ACC112 (cell line): ENCODE results near the gene KCND3.

Source experiments
- H2AFZ ChIP-seq: fragments of 200-600 bp; sonication (generic); one replicate; pipeline ENCODE4 v1.6.0; 2017; ENCODE audit warnings: antibody characterized with exemption, low read length; ENCODE audit not compliant: unreplicated experiment
- H3K27ac ChIP-seq: fragments of 200-600 bp; sonication (generic); 2 replicates; pipeline ENCODE4 v1.5.1; 2014; ENCODE audit warnings: low read depth, mild to moderate bottlenecking, antibody characterized with exemption, low read length, moderate library complexity
- H3K27me3 ChIP-seq: fragments of 200-600 bp; sonication (generic); 2 replicates; pipeline ENCODE4 v1.6.1; 2014; ENCODE audit warnings: mild to moderate bottlenecking, antibody characterized with exemption, low read length, moderate library complexity, mixed read lengths; ENCODE audit not compliant: insufficient read depth
- H3K36me3 ChIP-seq: fragments of 200-600 bp; sonication (generic); 2 replicates; pipeline ENCODE4 v1.6.1; 2016; ENCODE audit warnings: mild to moderate bottlenecking, antibody characterized with exemption, low read length, moderate library complexity, mixed read lengths; ENCODE audit not compliant: insufficient read depth
- H3K4me1 ChIP-seq: fragments of 200-600 bp; sonication (generic); one replicate; pipeline ENCODE4 v1.6.1; 2016; ENCODE audit warnings: low read length, mixed read lengths; ENCODE audit not compliant: insufficient read depth, unreplicated experiment, control insufficient read depth
- H3K4me3 ChIP-seq: fragments of 200-600 bp; sonication (generic); 2 replicates; pipeline ENCODE4 v1.5.1; 2014; ENCODE audit warnings: mild to moderate bottlenecking, low read depth, low read length
- H3K79me2 ChIP-seq: fragments of 200-600 bp; sonication (generic); one replicate; pipeline ENCODE4 v1.6.0; 2016; ENCODE audit warnings: low read length; ENCODE audit not compliant: control insufficient read depth, unreplicated experiment, insufficient read depth

KCND3 gene

GRCh38 chr1:111882986-111883560, 106.4 kb downstream of the KCND3 start:
- no peaks in the 10 kb centered on the region for H3K79me2 ChIP-seq
- no peaks in the 10 kb centered on the region for H3K4me1 ChIP-seq
- no peaks in the 10 kb centered on the region for H3K36me3 ChIP-seq
- no peak overlapping the region for H3K4me3 ChIP-seq
- no peak overlapping the region for H3K27ac ChIP-seq
- H3K27me3 ChIP-seq: peaks cover 40% of the 10 kb centered on the region
- no peak overlapping the region for H2AFZ ChIP-seq

DNA sequence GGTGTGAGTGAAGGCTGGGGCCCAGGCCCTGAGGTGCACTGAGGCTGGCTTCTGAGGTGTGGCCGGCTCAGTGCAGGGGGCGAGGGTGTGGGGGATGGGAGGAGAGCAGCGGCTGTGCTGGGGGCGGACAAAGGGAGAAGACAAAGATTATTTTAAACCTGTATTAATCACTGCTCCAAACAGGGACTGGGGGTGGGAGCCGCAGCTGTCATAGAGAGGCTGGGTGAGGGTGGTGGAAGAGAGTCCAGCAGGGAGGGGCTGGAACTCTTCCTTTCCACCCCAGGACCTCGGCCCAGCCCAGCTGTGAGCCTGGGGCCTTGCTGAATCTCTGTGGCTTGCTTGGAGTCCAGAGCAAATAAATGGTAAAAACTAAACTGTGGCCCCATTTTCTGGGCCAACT, 106.9 kb downstream of the KCND3 start:
- no peaks in the 10 kb centered on the region for H3K79me2 ChIP-seq
- H3K27ac ChIP-seq: no peak overlapping the region
- H3K36me3 ChIP-seq: no peaks in the 10 kb centered on the region
- no peak overlapping the region for H2AFZ ChIP-seq
- H3K4me1 ChIP-seq: no peaks in the 10 kb centered on the region
- H3K27me3 ChIP-seq: peaks cover 40% of the 10 kb centered on the region
- no peak overlapping the region for H3K4me3 ChIP-seq

DNA sequence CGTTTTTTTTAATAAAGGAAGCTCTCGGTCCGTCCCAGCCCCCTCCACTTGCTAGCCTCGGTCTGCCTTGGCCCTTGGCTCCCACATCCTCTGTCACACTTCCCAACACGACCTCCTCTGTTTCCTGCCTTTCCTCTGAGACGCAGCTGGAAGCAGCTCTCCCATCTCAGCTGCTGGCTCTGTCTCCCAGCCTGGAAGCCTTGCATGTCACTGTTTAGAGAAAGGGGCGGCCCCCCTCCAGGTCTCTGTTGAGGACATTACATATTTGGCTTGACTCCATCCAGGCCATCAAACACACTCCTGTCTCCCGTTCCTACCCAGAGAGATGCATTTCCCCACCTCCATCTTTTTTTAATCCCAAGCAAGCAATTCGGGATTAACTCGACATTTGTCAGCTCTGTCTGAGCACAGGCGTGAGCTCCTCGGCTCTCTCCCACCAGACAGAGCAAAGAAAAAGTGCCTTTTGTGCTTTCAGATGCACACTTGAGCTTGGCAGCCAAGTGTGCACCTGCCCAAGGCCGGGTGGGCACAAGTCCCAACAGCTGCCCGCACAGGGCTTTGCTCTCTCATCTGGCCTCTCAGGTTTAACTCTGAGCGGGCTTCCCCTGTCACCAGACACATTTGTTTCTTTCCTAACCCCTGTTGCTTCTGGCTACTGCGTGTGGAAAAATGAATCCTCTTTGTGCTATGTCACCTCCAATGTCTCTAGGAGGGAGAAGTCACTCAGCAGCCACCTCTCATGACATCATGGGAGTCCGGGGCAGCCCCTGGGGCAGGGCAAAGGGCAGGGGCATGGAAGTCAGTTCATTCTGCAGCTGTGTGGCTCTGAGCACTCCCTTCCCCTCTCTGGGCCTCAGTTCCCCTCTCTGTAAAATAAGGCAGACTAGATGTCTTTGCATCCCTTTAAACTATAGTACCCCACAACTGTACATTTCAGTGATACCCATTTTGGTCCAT, 108.3 kb downstream of the KCND3 start:
- Histone ChIP-seq H3K4me3 (no peak overlapping the region), H3K36me3 (no peaks in the 10 kb centered on the region), H3K27me3 (peaks cover 38% of the 10 kb centered on the region), H3K79me2 (no peaks in the 10 kb centered on the region), H3K27ac (no peak overlapping the region), H3K4me1 (no peaks in the 10 kb centered on the region), H2AFZ (no peak overlapping the region)

GRCh38 chr1:111879081-111879480, 110.4 kb downstream of the KCND3 start:
- Histone ChIP-seq H3K36me3 (no peaks in the 10 kb centered on the region), H3K4me1 (no peaks in the 10 kb centered on the region), H3K4me3 (no peak overlapping the region), H2AFZ (no peak overlapping the region), H3K79me2 (no peaks in the 10 kb centered on the region), H3K27me3 (peaks cover 41% of the 10 kb centered on the region), H3K27ac (no peak overlapping the region)

- Histone ChIP-seq H3K79me2 (no peaks in the 10 kb centered on the region), H3K27me3 (peaks cover 44% of the 10 kb centered on the region), H3K4me3 (no peak overlapping the region), H2AFZ (no peak overlapping the region), H3K27ac (no peak overlapping the region), H3K36me3 (no peaks in the 10 kb centered on the region), H3K4me1 (no peaks in the 10 kb centered on the region)
Measured at GRCh38 chr1:111878649-111879048, 110.8 kb downstream of the KCND3 start.

DNA sequence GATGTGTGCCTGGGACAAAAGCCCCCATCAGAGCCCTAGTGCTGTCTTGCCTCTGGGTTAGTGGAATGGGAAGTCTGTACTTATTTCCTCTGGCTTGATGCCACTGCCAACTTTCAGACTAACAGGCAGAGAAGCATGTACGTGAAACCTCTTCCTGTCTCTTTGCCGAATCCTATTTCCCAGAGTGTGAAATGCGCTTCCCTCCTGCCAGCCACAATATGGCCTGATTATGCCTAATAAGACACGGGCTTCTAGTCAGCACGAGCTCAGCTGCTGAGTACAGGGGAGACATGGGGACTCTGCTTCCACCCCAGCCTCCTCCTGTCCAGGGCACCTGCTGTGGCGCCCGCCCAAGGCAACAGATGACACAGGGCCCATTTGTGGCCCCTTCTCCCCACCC, 111.4 kb downstream of the KCND3 start:
- Histone ChIP-seq H3K27ac (no peak overlapping the region), H3K4me3 (no peak overlapping the region), H3K27me3 (peaks cover 47% of the 10 kb centered on the region), H3K4me1 (no peaks in the 10 kb centered on the region), H2AFZ (no peak overlapping the region), H3K79me2 (no peaks in the 10 kb centered on the region), H3K36me3 (no peaks in the 10 kb centered on the region)

DNA sequence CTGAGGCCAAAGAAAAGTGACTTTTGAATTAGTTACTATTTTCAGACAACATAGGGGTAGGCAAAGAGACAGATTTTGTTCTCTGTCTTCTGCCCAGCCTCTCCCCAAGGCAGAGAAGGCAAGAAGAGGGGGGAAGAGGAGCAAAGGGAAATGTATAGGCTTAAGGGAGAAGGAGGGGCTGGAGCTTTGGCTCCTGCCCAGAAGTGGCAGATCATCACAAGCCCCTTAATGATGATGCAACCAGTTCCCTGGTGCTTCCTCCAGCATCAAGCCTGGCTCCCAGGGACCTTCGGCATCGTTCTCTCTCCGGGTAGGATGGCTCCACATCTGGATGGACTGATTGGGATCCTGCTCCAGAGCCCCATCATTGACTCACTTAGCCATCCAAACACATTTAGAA, 112.8 kb downstream of the KCND3 start:
- Histone ChIP-seq H3K4me1 (no peaks in the 10 kb centered on the region), H2AFZ (no peak overlapping the region), H3K27me3 (peaks cover 56% of the 10 kb centered on the region), H3K36me3 (no peaks in the 10 kb centered on the region), H3K27ac (no peak overlapping the region), H3K4me3 (no peak overlapping the region), H3K79me2 (no peaks in the 10 kb centered on the region)

DNA sequence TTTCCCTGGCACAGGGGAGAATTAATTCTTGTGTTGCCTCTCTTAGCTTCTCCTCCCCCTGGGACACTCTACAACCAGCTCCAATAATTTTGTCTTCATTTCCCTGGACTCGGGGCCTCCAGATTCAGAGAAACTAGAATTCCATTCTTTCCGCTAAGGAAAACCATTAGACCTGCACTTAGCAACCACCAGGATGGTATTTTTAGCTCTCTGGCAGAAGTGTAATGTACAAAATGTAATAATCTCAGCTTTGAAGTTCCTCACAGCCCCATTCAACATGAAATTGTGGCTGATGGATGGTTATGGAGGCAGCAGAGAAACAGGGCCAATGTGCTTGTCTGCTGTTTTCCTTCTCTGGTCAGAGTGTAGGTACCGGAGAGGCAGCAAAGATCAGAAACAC, 113.8 kb downstream of the KCND3 start:
- Histone ChIP-seq H2AFZ (no peak overlapping the region), H3K27ac (no peak overlapping the region), H3K27me3 (peaks cover 57% of the 10 kb centered on the region), H3K4me1 (no peaks in the 10 kb centered on the region), H3K36me3 (no peaks in the 10 kb centered on the region), H3K79me2 (no peaks in the 10 kb centered on the region), H3K4me3 (no peak overlapping the region)

GRCh38 chr1:111873460-111874030, 115.9 kb downstream of the KCND3 start:
- Histone ChIP-seq H3K36me3 (no peaks in the 10 kb centered on the region), H3K27ac (no peak overlapping the region), H3K27me3 (peaks cover 64% of the 10 kb centered on the region), H2AFZ (no peak overlapping the region), H3K4me3 (no peak overlapping the region), H3K4me1 (no peaks in the 10 kb centered on the region), H3K79me2 (no peaks in the 10 kb centered on the region)

GRCh38 chr1:111870181-111870580, 119.3 kb downstream of the KCND3 start:
- H3K4me3 ChIP-seq: no peak overlapping the region
- no peak overlapping the region for H3K27ac ChIP-seq
- no peaks in the 10 kb centered on the region for H3K36me3 ChIP-seq
- H3K27me3 ChIP-seq: peaks cover 62% of the 10 kb centered on the region
- H3K79me2 ChIP-seq: no peaks in the 10 kb centered on the region
- H3K4me1 ChIP-seq: no peaks in the 10 kb centered on the region
- H2AFZ ChIP-seq: no peak overlapping the region
